Panc1 (cell line): ENCODE results near the gene GNA12. TPM values are rescaled to one million over a fixed set of nuclear protein-coding genes. Genes with fewer than 3 reads are reported as not detected.

Source experiments
- ATAC-seq: fragments of 200-7000 bp; cut with Tn5 transposase; 2 replicates; pipeline ENCODE4 v1.9.1; 2020; ENCODE audit warnings: mild to moderate bottlenecking, moderate library complexity
- BruUV-seq: library from RNA; stranded (reverse); fragments of 400-500 nt; replicated peaks from 2 replicates; lab custom pipeline; 2021; lab: Mats Ljungman, UMichigan
- CTCF ChIA-PET: fragments of 300-600 bp; sonication (Branson Sonifier 250); formaldehyde crosslinking; loops from one replicate; lab custom pipeline; 2022; ENCODE audit warnings: antibody characterized with exemption; lab: Charles Lee
- POLR2A ChIA-PET: fragments of 300-600 bp; sonication (Branson Sonifier 250); formaldehyde crosslinking; loops from one replicate; lab custom pipeline; 2022; ENCODE audit warnings: antibody characterized with exemption; lab: Charles Lee
- DNase-seq: peaks from one replicate; pipeline ENCODE4 v3.0.0-alpha.2; 2010; ENCODE audit warnings: low read depth, low spot score
- H3K27ac ChIP-seq: 2 replicates; pipeline ENCODE4 v1.5.1; 2011; ENCODE audit warnings: mild to moderate bottlenecking, low read length, inconsistent platforms
- H3K27me3 ChIP-seq: fragments of 200-500 bp; sonication (Bioruptor generic); 2 replicates; pipeline ENCODE4 v1.6.0; 2014; ENCODE audit warnings: low read length, inconsistent platforms; ENCODE audit not compliant: control insufficient read depth, insufficient read depth
- H3K36me3 ChIP-seq: fragments of 200-500 bp; sonication (Bioruptor generic); 2 replicates; pipeline ENCODE4 v1.5.1; 2014; ENCODE audit warnings: inconsistent platforms, mild to moderate bottlenecking, low read length, moderate library complexity; ENCODE audit not compliant: control insufficient read depth, insufficient read depth
- H3K4me1 ChIP-seq: 2 replicates; pipeline ENCODE4 v1.5.1; 2011; ENCODE audit warnings: inconsistent platforms, mild to moderate bottlenecking, low read length, moderate library complexity; ENCODE audit not compliant: control insufficient read depth, insufficient read depth
- H3K4me3 ChIP-seq, 2 experiments: 2 replicates each; pipeline ENCODE4 v1.5.1; 2011 to 2012; ENCODE audit warnings: low read depth in 2 of 2, low read length in 2 of 2, mild to moderate bottlenecking in 2 of 2, inconsistent platforms in 1 of 2, moderate library complexity in 1 of 2
- H3K9me3 ChIP-seq: fragments of 200-500 bp; sonication (Bioruptor generic); 2 replicates; pipeline ENCODE4 v1.5.1; 2014; ENCODE audit warnings: low read depth, mild to moderate bottlenecking, inconsistent platforms, low read length, moderate library complexity; ENCODE audit not compliant: control insufficient read depth, insufficient read depth
- POLR2AphosphoS5 ChIP-seq: IDR thresholded peaks from 2 replicates; pipeline ENCODE4 v1.6.1; 2012; ENCODE audit warnings: mild to moderate bottlenecking, low read depth, low read length, moderate library complexity
- SIN3A ChIP-seq: IDR thresholded peaks from 2 replicates; pipeline ENCODE4 v1.6.1; 2012; ENCODE audit warnings: low read depth, mild to moderate bottlenecking, low read length, moderate library complexity, borderline replicate concordance; ENCODE audit not compliant: insufficient read depth
- TCF7L2 ChIP-seq: IDR thresholded peaks from 2 replicates; pipeline ENCODE4 v1.6.1; 2011; ENCODE audit warnings: mild to moderate bottlenecking, low read depth, low read length, inconsistent platforms
- in situ Hi-C: cut with HindIII; loops from 2 replicates; pipeline ENCODE4 v1.10.0; 2016; ENCODE audit warnings: low sequenced_read_pairs, low pct_unique_long_range_greater_than_20kb
- intact Hi-C: fragments of 100-400 bp; cut with micrococcal nuclease; formaldehyde crosslinking; loops from one replicate; pipeline ENCODE4 v1.10.0; 2022; ENCODE audit not compliant: unreplicated experiment
- total RNA-seq: library from RNA; stranded (reverse); gene quantifications from one replicate; pipeline ENCODE4 v1.2.1, GENCODE V29; 2021; ENCODE audit not compliant: unreplicated experiment
- TF ChIP-seq, protein P1 (sequence below), 2 experiments: IDR thresholded peaks; 2 replicates each; pipeline ENCODE4 v1.6.1; 2011 to 2012; ENCODE audit warnings: low read depth in 2 of 2, control low read depth in 1 of 2, low read length in 1 of 2, mild to moderate bottlenecking in 1 of 2, moderate library complexity in 1 of 2; ENCODE audit not compliant: insufficient read depth in 1 of 2
- TF ChIP-seq, protein P2 (sequence below): fragments of 450-650 bp; IDR thresholded peaks from 2 replicates; pipeline ENCODE4 v1.5.1; 2017; ENCODE audit warnings: mild to moderate bottlenecking

The GNA12 gene
- total RNA-seq, 1 experiment from 2014 or later: 139 TPM

DNA sequence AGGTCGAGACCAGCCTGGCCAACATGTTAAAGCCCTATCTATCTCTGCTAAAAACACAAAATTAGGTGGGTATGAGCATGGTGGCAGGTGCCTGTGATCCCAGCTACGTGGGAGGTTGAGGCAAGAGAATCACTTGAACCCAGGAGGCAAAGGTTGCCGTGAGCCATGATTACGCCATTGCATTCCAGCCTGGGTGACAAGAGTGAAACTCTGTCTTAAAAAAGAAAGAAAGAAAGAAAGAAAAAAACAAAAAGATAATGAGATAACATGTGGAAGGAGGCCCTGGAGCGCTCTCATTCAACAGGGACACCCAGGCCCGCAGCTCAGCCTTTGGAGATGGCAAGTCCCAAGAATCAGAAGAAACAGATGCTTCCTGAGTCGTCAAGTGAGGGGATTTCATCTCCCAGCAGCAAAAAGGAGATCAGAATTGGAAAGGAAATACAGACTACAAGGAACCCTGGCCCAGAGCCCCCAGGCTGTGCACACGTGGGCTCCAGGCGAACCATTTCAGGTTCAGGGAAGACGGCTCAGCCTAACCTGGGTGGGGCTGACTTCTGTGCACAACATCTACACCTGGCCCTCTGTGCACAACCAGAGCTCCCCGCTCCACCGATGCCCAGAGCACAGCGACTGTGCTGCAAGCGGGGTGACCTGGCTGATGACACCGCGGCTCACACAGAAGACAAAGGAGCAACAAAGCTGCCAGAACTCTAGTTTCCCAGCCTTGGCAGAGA is 33.3 kb downstream of the GNA12 start:
- POLR2A ChIA-PET: no interaction called here
- no peak overlapping the region for H3K4me3 ChIP-seq
- CTCF ChIA-PET: no interaction called here
- no TSS peak for BruUV-seq
- peaks cover 80% of the 10 kb centered on the region for H3K4me1 ChIP-seq
- no peak for TF ChIP-seq TCF7L2
- TF ChIP-seq POLR2AphosphoS5: no peak
- DNase-seq (no peak), ATAC-seq (no peak)
- no peaks in the 10 kb centered on the region for H3K27me3 ChIP-seq
- in situ Hi-C loops (no loop called here), intact Hi-C loops (no loop called here)
- H3K27ac ChIP-seq: peak overlapping the region; percentile 83
- no peaks in the 10 kb centered on the region for H3K36me3 ChIP-seq
- no peaks in the 10 kb centered on the region for H3K9me3 ChIP-seq

DNA sequence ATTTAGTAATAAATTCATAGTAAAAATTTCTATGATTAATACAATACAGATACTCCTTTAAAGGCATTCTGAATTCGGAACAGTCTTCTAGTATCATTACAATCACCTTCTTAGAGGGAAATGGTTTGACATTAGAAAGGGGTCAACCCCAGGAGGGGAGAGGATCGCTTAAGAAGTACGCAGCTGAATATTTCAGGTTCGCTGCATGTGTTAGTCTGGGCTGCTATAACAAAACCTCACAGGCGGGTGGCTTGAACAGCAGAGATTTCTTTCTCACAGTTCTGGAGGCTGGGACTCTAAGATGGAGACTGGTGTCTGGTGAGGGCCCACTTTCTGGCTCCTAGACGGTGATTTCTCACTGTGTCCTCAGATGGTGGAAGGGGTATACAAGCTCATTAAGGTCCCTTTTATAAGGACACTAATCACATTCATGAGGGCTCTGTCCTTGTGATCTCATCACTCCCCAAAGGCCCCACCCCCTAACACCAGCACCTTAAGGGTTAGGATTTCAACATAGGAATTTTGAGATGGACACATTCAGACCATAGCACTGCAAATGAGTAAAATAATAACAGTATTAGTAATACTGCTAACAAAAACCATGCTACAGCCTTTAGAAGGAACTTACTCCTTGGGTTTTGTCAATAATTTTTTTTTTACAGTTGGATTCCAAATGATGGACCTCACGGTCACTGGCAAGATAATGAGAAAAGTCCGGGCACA is 34.0 kb downstream of the GNA12 start:
- ChIA-PET CTCF (interaction anchor here (0.6 kb wide), 1 partner anchor 9 kb away, joined by 6 read pairs; no protein-coding TSS in a partner anchor), POLR2A (no interaction called here)
- H3K27me3 ChIP-seq: no peaks in the 10 kb centered on the region
- BruUV-seq: no TSS peak
- TF ChIP-seq SIN3A: no peak
- TF ChIP-seq, protein P1, sequence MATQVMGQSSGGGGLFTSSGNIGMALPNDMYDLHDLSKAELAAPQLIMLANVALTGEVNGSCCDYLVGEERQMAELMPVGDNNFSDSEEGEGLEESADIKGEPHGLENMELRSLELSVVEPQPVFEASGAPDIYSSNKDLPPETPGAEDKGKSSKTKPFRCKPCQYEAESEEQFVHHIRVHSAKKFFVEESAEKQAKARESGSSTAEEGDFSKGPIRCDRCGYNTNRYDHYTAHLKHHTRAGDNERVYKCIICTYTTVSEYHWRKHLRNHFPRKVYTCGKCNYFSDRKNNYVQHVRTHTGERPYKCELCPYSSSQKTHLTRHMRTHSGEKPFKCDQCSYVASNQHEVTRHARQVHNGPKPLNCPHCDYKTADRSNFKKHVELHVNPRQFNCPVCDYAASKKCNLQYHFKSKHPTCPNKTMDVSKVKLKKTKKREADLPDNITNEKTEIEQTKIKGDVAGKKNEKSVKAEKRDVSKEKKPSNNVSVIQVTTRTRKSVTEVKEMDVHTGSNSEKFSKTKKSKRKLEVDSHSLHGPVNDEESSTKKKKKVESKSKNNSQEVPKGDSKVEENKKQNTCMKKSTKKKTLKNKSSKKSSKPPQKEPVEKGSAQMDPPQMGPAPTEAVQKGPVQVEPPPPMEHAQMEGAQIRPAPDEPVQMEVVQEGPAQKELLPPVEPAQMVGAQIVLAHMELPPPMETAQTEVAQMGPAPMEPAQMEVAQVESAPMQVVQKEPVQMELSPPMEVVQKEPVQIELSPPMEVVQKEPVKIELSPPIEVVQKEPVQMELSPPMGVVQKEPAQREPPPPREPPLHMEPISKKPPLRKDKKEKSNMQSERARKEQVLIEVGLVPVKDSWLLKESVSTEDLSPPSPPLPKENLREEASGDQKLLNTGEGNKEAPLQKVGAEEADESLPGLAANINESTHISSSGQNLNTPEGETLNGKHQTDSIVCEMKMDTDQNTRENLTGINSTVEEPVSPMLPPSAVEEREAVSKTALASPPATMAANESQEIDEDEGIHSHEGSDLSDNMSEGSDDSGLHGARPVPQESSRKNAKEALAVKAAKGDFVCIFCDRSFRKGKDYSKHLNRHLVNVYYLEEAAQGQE (IDR thresholded peaks at IDR 0.05; ENCODE audit: insufficient read depth in 1 of 2, low read depth in 2 of 2, low read length in 1 of 2): no peak
- TF ChIP-seq TCF7L2: no peak
- no peak for TF ChIP-seq POLR2AphosphoS5
- TF ChIP-seq, protein P2, sequence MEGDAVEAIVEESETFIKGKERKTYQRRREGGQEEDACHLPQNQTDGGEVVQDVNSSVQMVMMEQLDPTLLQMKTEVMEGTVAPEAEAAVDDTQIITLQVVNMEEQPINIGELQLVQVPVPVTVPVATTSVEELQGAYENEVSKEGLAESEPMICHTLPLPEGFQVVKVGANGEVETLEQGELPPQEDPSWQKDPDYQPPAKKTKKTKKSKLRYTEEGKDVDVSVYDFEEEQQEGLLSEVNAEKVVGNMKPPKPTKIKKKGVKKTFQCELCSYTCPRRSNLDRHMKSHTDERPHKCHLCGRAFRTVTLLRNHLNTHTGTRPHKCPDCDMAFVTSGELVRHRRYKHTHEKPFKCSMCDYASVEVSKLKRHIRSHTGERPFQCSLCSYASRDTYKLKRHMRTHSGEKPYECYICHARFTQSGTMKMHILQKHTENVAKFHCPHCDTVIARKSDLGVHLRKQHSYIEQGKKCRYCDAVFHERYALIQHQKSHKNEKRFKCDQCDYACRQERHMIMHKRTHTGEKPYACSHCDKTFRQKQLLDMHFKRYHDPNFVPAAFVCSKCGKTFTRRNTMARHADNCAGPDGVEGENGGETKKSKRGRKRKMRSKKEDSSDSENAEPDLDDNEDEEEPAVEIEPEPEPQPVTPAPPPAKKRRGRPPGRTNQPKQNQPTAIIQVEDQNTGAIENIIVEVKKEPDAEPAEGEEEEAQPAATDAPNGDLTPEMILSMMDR: no peak
- H3K36me3 ChIP-seq: no peaks in the 10 kb centered on the region
- H3K9me3 ChIP-seq: no peaks in the 10 kb centered on the region
- in situ Hi-C loops (no loop called here), intact Hi-C loops (no loop called here)
- no peak for DNase-seq
- no peak for ATAC-seq
- peak overlapping the region; percentile 60 for H3K27ac ChIP-seq
- H3K4me1 ChIP-seq: peaks cover 88% of the 10 kb centered on the region
- H3K4me3 ChIP-seq: no peak overlapping the region
